HEK293T (cell line): ENCODE results near the gene NT5C1B.

Experiments used
- CTCF ChIA-PET: fragments of 350-600 bp; formaldehyde crosslinking; extraction: SDS; loops from one replicate; lab custom pipeline; 2021; ENCODE audit warnings: antibody characterized with exemption, inconsistent platforms; lab: Yijun Ruan, JAX
- POLR2A ChIA-PET: fragments of 350-600 bp; formaldehyde crosslinking; extraction: SDS; loops from one replicate; lab custom pipeline; 2020; ENCODE audit warnings: antibody characterized with exemption, inconsistent platforms; lab: Yijun Ruan, JAX
- DNase-seq: peaks from one replicate; pipeline ENCODE4 v3.0.0; 2012; ENCODE audit warnings: mixed read lengths; ENCODE audit errors: extremely low spot score
- ARNT ChIP-seq: fragments of 450-650 bp; IDR thresholded peaks from 2 replicates; pipeline ENCODE4 v1.6.1; 2017; ENCODE audit warnings: mild to moderate bottlenecking
- BHLHE40 ChIP-seq: fragments of 450-650 bp; IDR thresholded peaks from 2 replicates; pipeline ENCODE4 v1.6.1; 2016; ENCODE audit warnings: mild to moderate bottlenecking, moderate library complexity, borderline replicate concordance
- CTBP1 ChIP-seq: fragments of 450-650 bp; IDR thresholded peaks from 2 replicates; pipeline ENCODE4 v1.6.1; 2016; ENCODE audit warnings: borderline replicate concordance
- ELF4 ChIP-seq: fragments of 450-650 bp; IDR thresholded peaks from 2 replicates; pipeline ENCODE4 v1.6.1; 2017; ENCODE audit warnings: antibody characterized with exemption
- FOXA1 ChIP-seq: fragments of 450-650 bp; IDR thresholded peaks from 2 replicates; pipeline ENCODE4 v1.6.1; 2016; ENCODE audit warnings: mild to moderate bottlenecking
- FOXK2 ChIP-seq: fragments of 450-650 bp; IDR thresholded peaks from 2 replicates; pipeline ENCODE4 v1.6.1; 2016; ENCODE audit warnings: mild to moderate bottlenecking
- FOXM1 ChIP-seq: fragments of 450-650 bp; IDR thresholded peaks from 2 replicates; pipeline ENCODE4 v1.6.1; 2017; ENCODE audit warnings: mild to moderate bottlenecking, borderline replicate concordance
- HDGF ChIP-seq: fragments of 450-650 bp; IDR thresholded peaks from 2 replicates; pipeline ENCODE4 v1.6.1; 2017; ENCODE audit warnings: antibody characterized with exemption, borderline replicate concordance
- L3MBTL2 ChIP-seq: fragments of 450-650 bp; conservative IDR thresholded peaks from 2 replicates; pipeline ENCODE4 v1.6.1; 2016; ENCODE audit warnings: mild to moderate bottlenecking
- LEF1 ChIP-seq: fragments of 450-650 bp; IDR thresholded peaks from 2 replicates; pipeline ENCODE4 v1.6.1; 2017; ENCODE audit warnings: mild to moderate bottlenecking, borderline replicate concordance
- NFRKB ChIP-seq: fragments of 450-650 bp; IDR thresholded peaks from 2 replicates; pipeline ENCODE4 v1.6.1; 2016; ENCODE audit warnings: mild to moderate bottlenecking, moderate library complexity
- SP1 ChIP-seq: fragments of 450-650 bp; IDR thresholded peaks from 2 replicates; pipeline ENCODE4 v1.6.1; 2017
- SUZ12 ChIP-seq: fragments of 450-650 bp; IDR thresholded peaks from 2 replicates; pipeline ENCODE4 v1.6.1; 2016; ENCODE audit warnings: mild to moderate bottlenecking
- TARDBP ChIP-seq: fragments of 450-650 bp; IDR thresholded peaks from 2 replicates; pipeline ENCODE4 v1.6.1; 2016
- ZNF384 ChIP-seq: fragments of 450-650 bp; IDR thresholded peaks from 2 replicates; pipeline ENCODE4 v1.6.1; 2016
- TF ChIP-seq, protein P1 (sequence below): fragments of 450-650 bp; IDR thresholded peaks from 2 replicates; pipeline ENCODE4 v1.6.1; 2016

The NT5C1B gene

DNA sequence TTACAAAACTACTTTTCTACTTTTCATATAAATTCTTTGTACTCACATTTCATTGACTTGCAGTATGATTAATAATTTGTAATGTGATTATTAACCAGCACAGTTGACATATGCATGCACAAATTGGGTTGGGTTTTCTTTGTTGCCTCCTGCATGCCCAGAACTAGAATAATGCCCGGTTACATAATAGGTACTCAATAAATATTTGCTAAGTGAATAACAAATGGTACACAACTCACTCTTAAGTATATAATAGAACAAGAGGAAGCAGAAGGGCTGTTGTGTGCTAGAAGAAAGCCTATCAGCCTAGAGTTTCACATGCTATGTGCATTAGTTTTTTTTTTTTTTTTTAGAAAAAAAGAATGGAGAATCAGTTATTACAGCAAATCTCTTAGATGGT is 38.2 kb downstream of the NT5C1B start:
- no peak for TF ChIP-seq SUZ12
- no peak for TF ChIP-seq NFRKB
- TF ChIP-seq FOXM1 = no peak
- no peak for TF ChIP-seq ARNT
- no peak for TF ChIP-seq BHLHE40
- no peak for TF ChIP-seq TARDBP
- TF ChIP-seq CTBP1 = no peak
- TF ChIP-seq L3MBTL2 = no peak
- ChIA-PET POLR2A (no interaction called here), CTCF (no interaction called here)
- no peak for DNase-seq

DNA sequence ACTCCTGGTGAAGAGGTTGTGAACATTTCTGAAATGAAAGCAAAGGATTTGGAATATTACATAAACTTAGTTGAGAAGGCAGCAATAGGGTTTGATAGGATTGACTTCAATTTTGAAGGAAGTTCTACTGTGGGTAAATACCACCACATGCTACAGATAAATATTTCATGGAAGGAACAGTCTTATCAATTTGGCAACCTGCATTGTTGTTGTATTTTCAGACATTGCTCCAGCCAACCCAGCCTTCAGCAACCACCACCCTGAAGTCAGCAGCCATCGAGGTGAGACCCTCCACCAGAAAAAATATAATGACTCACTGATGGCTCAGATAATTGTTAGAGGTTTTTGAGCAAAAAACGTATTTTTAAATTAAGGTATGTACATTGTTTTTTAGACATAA is 38.9 kb downstream of the NT5C1B start:
- ChIA-PET CTCF (no interaction called here), POLR2A (no interaction called here)
- TF ChIP-seq TARDBP (no peak), FOXK2 (no peak), SP1 (no peak), CTBP1 (no peak), NFRKB (no peak), ELF4 (no peak), FOXA1 (no peak), L3MBTL2 (no peak), HDGF (no peak), ZNF384 (no peak)
- TF ChIP-seq, protein P1, sequence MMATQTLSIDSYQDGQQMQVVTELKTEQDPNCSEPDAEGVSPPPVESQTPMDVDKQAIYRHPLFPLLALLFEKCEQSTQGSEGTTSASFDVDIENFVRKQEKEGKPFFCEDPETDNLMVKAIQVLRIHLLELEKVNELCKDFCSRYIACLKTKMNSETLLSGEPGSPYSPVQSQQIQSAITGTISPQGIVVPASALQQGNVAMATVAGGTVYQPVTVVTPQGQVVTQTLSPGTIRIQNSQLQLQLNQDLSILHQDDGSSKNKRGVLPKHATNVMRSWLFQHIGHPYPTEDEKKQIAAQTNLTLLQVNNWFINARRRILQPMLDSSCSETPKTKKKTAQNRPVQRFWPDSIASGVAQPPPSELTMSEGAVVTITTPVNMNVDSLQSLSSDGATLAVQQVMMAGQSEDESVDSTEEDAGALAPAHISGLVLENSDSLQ = no peak
- no peak for DNase-seq

DNA sequence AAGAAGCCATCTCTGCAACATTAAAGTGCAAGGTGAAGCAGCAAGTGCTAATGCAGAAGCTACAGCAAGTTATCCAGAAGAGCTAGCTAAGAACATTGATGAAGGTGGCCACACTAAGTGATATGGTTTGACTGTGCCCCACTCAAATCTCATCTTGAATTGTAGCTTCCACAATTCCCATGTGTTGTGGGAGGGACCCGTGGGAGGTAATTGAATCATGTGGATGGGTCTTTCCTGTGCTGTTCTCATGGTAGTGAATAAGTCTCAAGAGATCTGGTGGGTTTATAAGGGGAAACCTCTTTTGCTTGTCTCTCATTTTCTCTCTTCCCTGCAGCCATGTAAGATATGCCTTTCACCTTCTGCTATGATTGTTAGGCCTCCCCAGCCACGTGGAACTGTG is 40.3 kb downstream of the NT5C1B start:
- POLR2A ChIA-PET = interaction anchor here (1.5 kb wide), 1 partner anchor 12 kb away, joined by 7 read pairs; the partner anchor contains the start of gene RDH14
- CTCF ChIA-PET = no interaction called here
- no peak for DNase-seq
- TF ChIP-seq CTBP1 (no peak), HDGF (no peak), NFRKB (no peak), ARNT (no peak), ZNF384 (no peak)

DNA sequence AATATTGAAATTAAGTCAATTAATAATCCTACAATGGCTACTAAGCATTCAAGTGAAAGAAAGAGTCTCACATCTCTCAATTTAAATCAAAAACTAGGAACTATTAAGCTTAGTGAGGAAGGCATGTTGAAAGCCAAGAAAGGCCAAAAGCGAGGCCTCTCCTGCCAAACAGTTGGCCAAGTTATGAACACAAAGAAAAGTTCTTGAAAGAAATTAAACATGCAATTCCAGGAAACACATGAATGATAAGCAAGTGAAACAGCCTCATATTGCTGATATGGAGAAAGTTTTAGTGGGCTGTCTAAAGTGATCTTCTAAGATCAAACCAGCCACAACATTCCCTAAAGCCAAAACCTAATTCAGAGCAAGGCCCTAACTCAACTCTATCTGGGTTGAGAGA is 40.7 kb downstream of the NT5C1B start:
- TF ChIP-seq FOXK2 (no peak), ARNT (no peak), FOXA1 (no peak), L3MBTL2 (no peak), SUZ12 (no peak), HDGF (no peak), NFRKB (no peak), BHLHE40 (no peak), TARDBP (no peak), SP1 (no peak), LEF1 (no peak), ZNF384 (no peak), FOXM1 (no peak), ELF4 (no peak), CTBP1 (no peak)
- TF ChIP-seq, protein P1 = no peak
- POLR2A ChIA-PET = interaction anchor here (1.5 kb wide), 1 partner anchor 12 kb away, joined by 7 read pairs; the partner anchor contains the start of gene RDH14
- CTCF ChIA-PET = no interaction called here
- no peak for DNase-seq

DNA sequence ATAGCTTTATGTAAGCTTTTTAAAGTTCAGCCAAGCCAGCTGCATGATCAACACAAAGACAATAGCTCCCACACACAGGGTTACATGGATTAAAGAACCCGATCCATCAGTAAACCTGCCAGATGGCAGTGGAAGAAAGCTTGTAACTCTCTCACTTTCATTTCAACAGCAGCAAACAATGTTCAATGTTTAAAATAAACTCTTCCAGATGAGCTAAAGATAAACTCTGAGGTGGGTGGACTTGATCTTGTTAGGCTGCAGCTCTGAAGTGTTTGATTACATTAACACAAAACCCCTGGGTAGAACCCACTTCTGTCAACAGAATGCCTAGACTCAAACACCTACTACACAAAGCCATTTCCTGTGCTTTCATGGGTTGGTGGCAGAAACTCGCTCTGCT is 42.8 kb downstream of the NT5C1B start:
- ChIA-PET CTCF (interaction anchor here (0.5 to 1.1 kb wide), 2 partner anchors 115 to 819 kb away, joined by 3 to 4 read pairs; no protein-coding TSS in a partner anchor), POLR2A (interaction anchor here (1.0 kb wide), 1 partner anchor 13 kb away, joined by 3 read pairs; no protein-coding TSS in a partner anchor)
- DNase-seq = no peak
- TF ChIP-seq CTBP1 = no peak
- no peak for TF ChIP-seq L3MBTL2
- no peak for TF ChIP-seq ELF4
- TF ChIP-seq FOXA1 = no peak
- no peak for TF ChIP-seq SP1
- TF ChIP-seq LEF1 = no peak
- TF ChIP-seq, protein P1 = no peak
- no peak for TF ChIP-seq HDGF
- TF ChIP-seq FOXK2 = no peak
- TF ChIP-seq ZNF384 = no peak
- no peak for TF ChIP-seq NFRKB
- no peak for TF ChIP-seq BHLHE40

DNA sequence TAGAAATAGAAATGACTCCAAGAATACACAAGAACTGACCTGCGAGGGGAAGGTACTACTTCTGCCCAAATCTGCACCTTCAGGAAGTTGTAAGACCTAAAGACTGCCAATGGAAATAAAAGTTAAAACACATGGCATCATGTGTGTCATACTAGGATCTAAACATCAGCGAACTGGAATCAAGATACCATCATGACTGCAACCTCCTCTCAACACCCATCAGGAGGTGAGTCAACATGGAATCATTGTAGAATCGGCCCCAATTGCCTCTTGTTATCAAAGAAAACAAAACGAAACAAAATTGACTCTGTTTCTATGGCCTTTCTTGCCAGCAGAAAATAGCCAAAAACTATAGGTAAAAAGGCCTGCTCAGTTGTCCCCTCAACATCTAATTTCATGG is 44.0 kb downstream of the NT5C1B start:
- ChIA-PET CTCF (no interaction called here), POLR2A (no interaction called here)
- no peak for TF ChIP-seq ELF4
- no peak for TF ChIP-seq SP1
- TF ChIP-seq NFRKB = no peak
- no peak for DNase-seq

DNA sequence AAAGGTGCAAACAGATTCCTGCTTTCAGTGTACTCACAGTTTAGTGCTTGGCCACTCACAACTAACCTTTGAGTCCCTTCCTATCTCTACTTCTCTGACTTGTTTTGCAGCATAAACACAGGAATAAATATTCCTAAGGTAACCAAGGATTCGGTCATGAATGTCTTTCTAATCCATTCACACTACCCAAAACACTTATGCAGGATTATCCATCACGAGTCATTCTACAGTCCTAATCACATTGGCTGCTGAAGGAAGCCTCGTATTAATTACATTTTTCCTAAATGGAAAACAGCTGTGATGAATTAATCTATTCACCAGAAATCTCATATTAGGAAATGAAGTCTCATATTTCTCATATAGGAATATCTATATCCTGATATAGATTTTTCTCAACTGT is 45.2 kb downstream of the NT5C1B start:
- no peak for TF ChIP-seq BHLHE40
- TF ChIP-seq, protein P1 = no peak
- no peak for TF ChIP-seq LEF1
- TF ChIP-seq FOXM1 = no peak
- no peak for TF ChIP-seq ZNF384
- no peak for TF ChIP-seq HDGF
- no peak for TF ChIP-seq NFRKB
- no peak for TF ChIP-seq FOXA1
- TF ChIP-seq ARNT = no peak
- no peak for TF ChIP-seq SP1
- TF ChIP-seq L3MBTL2 = no peak
- TF ChIP-seq SUZ12 = no peak
- TF ChIP-seq FOXK2 = no peak
- no peak for TF ChIP-seq TARDBP
- TF ChIP-seq ELF4 = no peak
- no peak for TF ChIP-seq CTBP1
- CTCF ChIA-PET = no interaction called here
- POLR2A ChIA-PET = no interaction called here
- DNase-seq = no peak
